ENCODE results near the gene AP4M1.

DNA sequence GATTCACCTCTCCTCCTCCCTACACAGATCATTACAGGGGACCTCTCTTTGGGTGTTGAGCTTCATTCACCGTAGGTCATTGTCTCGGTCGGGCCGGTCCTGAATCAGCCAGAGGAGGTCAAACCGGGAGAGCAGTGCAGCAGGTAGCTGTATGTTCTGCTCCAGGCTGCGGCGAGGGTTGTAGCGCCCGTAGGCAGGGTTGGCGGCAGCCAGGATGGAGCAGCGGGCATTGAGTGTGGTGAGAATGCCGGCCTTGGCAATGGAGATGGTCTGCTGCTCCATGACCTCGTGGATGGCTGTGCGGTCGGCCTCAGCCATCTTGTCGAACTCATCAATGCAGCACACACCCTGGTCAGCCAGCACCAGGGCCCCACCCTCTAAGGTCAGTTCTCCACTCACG lies 5.7 kb upstream of the AP4M1 start:
- TF ChIP-seq, protein P1, sequence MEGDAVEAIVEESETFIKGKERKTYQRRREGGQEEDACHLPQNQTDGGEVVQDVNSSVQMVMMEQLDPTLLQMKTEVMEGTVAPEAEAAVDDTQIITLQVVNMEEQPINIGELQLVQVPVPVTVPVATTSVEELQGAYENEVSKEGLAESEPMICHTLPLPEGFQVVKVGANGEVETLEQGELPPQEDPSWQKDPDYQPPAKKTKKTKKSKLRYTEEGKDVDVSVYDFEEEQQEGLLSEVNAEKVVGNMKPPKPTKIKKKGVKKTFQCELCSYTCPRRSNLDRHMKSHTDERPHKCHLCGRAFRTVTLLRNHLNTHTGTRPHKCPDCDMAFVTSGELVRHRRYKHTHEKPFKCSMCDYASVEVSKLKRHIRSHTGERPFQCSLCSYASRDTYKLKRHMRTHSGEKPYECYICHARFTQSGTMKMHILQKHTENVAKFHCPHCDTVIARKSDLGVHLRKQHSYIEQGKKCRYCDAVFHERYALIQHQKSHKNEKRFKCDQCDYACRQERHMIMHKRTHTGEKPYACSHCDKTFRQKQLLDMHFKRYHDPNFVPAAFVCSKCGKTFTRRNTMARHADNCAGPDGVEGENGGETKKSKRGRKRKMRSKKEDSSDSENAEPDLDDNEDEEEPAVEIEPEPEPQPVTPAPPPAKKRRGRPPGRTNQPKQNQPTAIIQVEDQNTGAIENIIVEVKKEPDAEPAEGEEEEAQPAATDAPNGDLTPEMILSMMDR (IDR thresholded peaks at IDR 0.05; ENCODE audit: insufficient read depth, low read depth, low read length), result no peak
- no peak for TF ChIP-seq EZH2 (IDR thresholded peaks at IDR 0.05; ENCODE audit: insufficient read depth, low read length)

All from astrocyte (in vitro differentiated cells and primary cell).